NCI-H1092 (cell line): ENCODE measurements around the gene TNIP3.
"Not testable (repeated sequence)": the region's sequence is repeated elsewhere in the genome, so short reads cannot be mapped to it uniquely, and the experiment has no call there.

ENCODE experiments used
- DNase-seq: peaks from one replicate; lab custom pipeline; 2025; lab: John Stamatoyannopoulos, UW

Gene TNIP3, protein sequence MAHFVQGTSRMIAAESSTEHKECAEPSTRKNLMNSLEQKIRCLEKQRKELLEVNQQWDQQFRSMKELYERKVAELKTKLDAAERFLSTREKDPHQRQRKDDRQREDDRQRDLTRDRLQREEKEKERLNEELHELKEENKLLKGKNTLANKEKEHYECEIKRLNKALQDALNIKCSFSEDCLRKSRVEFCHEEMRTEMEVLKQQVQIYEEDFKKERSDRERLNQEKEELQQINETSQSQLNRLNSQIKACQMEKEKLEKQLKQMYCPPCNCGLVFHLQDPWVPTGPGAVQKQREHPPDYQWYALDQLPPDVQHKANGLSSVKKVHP

GRCh38 chr4:121164291-121164690 lies at the start of gene TNIP3:
Gene TNIP3 (minus strand): TSS chr4:121164321. CDS start chr4:121164125, 196 bp downstream.
- no peak for DNase-seq

- DNase-seq = no peak
These were observed 48.7 kb upstream of the TNIP3 start for GRCh38 chr4:121212806-121213205.

- DNase-seq = no peak
These were observed 45.0 kb upstream of the TNIP3 start for GRCh38 chr4:121209171-121209570.

DNA sequence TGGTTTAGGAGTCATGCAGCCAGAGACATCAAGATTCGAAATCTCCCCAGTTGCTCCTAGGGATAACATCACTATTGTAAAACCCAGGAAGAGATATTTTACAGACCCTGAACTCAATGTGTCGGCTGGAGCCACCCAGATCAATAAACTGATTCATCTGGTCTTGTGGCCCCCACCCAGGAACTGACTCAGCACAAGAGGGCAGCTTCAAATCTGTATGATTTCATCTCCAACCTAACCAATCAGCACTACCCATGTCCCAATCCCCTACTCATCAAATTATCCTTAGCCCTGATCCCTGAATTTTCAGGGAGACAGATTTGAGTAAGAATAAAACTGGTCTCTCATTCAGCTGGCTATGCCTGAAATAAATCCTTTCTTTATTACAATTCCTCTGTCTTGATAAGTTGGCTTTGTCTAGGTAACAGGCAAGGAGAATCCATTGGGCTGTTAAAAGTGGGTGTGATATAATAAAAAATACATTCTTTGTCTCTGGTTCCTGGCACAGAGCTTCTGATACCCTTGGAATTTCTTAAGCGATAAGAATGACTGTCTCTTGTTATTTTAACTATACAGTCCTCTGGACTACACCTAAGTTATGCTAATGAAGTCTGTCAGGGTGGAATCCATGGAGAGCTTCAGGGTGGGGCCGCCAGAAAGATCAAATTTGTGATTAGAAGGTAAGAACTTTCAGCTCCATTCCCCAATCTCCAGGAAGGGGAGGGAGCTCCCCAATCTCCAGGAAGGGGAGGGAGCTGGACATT lies 44.3 kb upstream of the TNIP3 start:
- DNase-seq = no peak

DNA sequence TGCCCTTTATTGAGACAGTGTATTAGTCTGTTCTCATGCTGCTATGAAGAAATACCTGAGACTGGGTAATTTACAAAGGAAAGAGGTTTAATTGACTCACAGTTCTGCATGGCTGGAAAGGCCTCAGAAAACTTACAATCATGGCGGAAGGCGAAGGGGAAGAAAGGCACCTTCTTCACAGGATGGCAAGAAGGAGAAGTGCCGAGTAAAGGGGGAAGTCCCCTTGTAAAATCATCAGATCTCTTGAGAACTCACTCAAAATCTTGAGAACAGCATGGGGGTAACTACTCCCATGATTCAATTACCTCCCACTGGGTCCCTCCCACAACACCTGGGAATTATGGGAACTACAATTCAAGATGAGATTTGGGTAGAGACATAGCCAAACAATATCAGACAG lies 41.7 kb upstream of the TNIP3 start:
- not testable (repeated sequence) for DNase-seq

GRCh38 chr4:121200795-121201472 lies 36.8 kb upstream of the TNIP3 start:
- DNase-seq = no peak

- no peak for DNase-seq
These were observed 35.8 kb upstream of the TNIP3 start for GRCh38 chr4:121199742-121200561.

DNA sequence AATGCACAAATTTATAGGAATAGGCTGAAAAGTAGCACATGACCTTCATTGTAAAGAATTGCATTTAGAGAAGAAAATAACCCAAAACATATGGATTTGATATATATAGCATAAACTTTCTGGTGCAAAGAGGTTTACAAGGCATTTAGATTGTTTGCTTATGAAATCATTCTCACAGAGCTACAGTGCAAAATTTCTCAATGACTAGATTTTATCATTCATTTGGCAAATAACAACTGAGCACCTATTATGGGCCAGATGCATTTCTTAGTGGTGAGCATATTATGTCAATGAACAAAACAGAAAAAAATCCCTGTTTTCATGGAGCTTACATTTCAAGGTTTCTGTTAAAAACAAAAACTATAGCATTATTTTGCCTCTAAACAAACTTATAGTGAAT lies 34.1 kb upstream of the TNIP3 start:
- DNase-seq = no peak

DNA sequence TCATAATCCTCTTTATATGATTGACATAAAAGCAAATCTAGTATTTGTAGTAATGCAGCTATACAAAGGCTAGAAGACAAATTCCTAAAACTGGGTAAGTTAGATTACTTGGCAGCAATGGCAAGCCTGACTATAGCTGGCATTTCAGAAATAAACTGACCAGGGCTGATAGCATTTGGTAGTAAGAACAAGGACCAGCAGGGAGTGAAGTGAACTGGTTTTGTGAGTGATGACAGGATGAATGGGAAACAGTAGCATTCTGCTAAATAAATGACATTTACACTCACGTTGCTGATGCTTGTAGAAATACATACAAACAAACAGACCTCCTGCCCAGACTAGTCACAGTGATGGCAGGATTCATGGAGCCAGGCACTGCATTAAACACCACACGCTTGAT lies 31.5 kb upstream of the TNIP3 start:
- DNase-seq = no peak

- peak; percentile 14 for DNase-seq
These were observed 28.4 kb upstream of the TNIP3 start for GRCh38 chr4:121192480-121192879.

DNA sequence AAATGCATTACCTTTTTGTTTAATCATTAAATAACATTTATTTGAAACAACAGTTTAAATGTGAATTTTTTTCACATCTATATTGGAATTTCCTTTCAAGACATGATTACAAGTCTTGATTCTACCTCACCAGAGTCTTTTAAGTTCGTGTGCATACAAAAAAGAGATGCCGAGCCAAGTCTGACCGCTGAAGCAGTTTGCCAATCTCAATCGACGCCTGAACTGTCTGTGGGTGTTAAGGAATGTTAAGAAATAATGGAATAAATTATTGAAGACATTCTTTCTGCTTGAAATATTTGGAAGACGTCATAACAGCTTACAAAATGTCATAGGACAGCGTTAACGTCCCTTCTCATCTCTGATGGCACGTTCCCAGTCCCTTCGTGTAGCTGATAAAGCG lies 27.9 kb upstream of the TNIP3 start:
- DNase-seq = no peak

- DNase-seq = no peak
These were observed 27.2 kb upstream of the TNIP3 start for GRCh38 chr4:121191361-121191760.

GRCh38 chr4:121190389-121190788 lies 26.3 kb upstream of the TNIP3 start:
- DNase-seq = no peak

DNA sequence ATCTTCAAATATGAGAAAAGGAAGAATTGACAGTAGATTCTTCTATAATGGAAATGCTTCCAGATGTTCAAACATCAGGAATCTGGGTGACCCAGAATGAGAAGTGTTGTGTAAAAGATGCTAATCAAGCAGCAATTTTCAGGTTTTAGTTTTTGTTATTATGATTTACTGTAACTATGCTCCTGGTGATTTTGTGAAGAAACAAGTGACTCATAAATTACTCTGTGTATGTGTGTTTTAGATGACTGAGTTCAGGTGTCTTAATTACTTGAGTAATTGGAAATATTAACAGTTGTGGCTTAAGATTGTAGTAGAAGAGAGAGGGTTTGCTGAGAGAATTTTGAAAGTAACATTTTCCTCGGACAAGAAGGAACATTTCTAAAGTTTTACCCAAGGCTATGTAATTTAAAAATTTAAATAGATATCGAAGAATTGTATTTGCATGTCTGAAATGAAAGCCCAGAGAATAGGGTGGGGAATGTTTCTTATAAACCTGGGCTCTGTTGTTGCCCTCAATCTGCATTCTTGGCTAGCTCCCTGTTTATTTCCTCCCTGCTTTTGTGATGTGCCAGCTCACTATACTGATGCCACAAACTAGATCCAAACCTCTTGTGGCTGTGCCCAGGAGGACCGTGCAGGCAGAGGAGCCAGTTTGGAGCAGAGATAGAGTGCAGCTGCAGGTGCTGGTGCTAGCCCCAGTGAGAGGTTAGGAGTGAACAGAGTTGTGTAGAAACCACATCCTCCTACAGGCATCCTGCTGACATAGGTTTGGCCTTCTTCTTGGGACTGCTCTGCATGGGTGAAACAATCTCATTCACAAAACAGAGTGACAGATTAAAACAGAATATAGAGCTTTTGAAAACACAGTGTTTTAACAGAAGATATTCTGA lies 25.4 kb upstream of the TNIP3 start:
- no peak for DNase-seq

DNA sequence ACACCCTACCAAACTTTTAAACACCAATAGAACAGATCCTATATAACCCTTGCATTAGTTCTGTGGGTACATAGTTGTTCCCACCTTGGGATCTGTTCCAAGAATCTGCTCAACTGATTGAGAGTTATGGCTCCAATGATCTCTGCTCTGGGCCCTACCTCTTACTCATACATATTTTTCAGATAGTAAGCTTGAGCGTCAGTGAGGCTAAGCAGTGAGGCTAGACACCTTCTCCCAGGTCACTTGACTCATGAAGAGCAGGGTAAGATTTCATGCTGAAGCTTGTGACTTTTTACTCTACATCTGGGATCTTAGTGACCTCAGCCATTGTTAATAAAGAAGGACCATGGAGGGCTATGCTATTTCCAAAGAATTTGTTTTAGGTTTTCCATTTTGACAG lies 23.1 kb upstream of the TNIP3 start:
- DNase-seq = no peak

- DNase-seq = no peak
These were observed 21.8 kb upstream of the TNIP3 start for GRCh38 chr4:121185960-121186359.

GRCh38 chr4:121183989-121184388 lies 19.9 kb upstream of the TNIP3 start:
- no peak for DNase-seq

- no peak for DNase-seq
These were observed 19.2 kb upstream of the TNIP3 start for GRCh38 chr4:121183361-121183760.

DNA sequence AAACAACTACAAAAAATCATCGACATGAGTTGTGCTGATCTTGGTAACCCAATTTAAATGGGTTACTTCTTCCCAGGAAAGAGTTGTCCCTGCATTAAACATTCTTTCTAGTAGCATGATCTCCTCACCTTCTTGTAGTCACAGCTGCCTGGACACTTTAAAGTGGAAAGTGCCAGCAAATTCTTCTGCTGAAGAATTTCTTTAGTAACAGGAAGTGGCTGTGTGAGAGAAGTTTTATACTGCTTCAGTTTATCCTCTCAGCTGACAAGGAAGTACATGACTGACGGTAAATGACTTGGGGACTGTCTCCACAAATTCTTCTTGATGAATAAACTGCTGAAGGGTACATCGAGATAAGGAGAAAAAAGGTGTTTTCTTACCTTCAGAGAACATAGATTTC lies 18.2 kb upstream of the TNIP3 start:
- DNase-seq = no peak

DNA sequence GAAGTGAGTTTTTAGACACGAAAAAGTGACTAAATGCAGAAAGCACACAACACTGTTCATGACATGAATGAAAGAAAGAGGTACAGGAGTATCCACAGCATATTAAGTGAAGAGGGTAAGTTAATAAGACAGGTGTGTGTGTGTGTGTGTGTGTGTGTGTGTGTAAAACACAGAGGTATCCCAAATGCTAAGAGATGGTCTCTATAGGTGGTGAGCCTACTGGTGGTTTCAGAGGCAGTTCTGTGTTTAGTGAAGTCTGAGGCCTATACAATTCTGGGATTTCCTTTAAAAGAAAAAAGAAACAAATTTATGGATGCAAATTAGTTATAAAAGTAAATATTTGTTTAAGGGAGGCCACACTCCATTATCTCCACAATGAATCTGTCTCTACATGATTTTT lies 17.4 kb upstream of the TNIP3 start:
- no peak for DNase-seq

- DNase-seq = no peak
These were observed 16.4 kb upstream of the TNIP3 start for GRCh38 chr4:121180558-121180957.
